ENCODE measurements around the gene MTUS2.
"Not testable (repeated sequence)": the region's sequence is repeated elsewhere in the genome, so short reads cannot be mapped to it uniquely, and the experiment has no call there.

MTUS2 gene

GRCh38 chr13:29324601-29325000 lies 504.5 kb downstream of the MTUS2 start:
- H3K4me3 Mint-ChIP-seq: no peak overlapping the region
- no peak for TF ChIP-seq CTCF (IDR thresholded peaks at IDR 0.05)
- H3K4me1 Mint-ChIP-seq: peaks cover under 1% of the 10 kb centered on the region
- no peak for DNase-seq
- no peaks in the 10 kb centered on the region for H3K36me3 Mint-ChIP-seq (ENCODE audit: low read depth)
- H3K27ac Mint-ChIP-seq: no peak overlapping the region
- peaks cover 27% of the 10 kb centered on the region for H3K9me3 Mint-ChIP-seq
- peaks cover 6% of the 10 kb centered on the region for H3K27me3 Mint-ChIP-seq (ENCODE audit: low read depth, poor library complexity)

GRCh38 chr13:29328501-29328900 lies 508.4 kb downstream of the MTUS2 start:
- H3K27me3 Mint-ChIP-seq (ENCODE audit: low read depth, poor library complexity): peaks cover 3% of the 10 kb centered on the region
- no peak for TF ChIP-seq CTCF (IDR thresholded peaks at IDR 0.05)
- no peak overlapping the region for H3K4me3 Mint-ChIP-seq
- no peak overlapping the region for H3K27ac Mint-ChIP-seq
- peaks cover 37% of the 10 kb centered on the region for H3K9me3 Mint-ChIP-seq
- no peak for DNase-seq
- peaks cover 3% of the 10 kb centered on the region for H3K36me3 Mint-ChIP-seq (ENCODE audit: low read depth)
- no peaks in the 10 kb centered on the region for H3K4me1 Mint-ChIP-seq

GRCh38 chr13:29336356-29336755 lies 516.2 kb downstream of the MTUS2 start:
- TF ChIP-seq CTCF (IDR thresholded peaks at IDR 0.05): no peak
- Mint-ChIP-seq H3K27ac (no peak overlapping the region), H3K36me3 (ENCODE audit: low read depth) (peaks cover 5% of the 10 kb centered on the region), H3K27me3 (ENCODE audit: low read depth, poor library complexity) (peaks cover 3% of the 10 kb centered on the region), H3K9me3 (peaks cover 67% of the 10 kb centered on the region), H3K4me3 (no peak overlapping the region), H3K4me1 (no peaks in the 10 kb centered on the region)
- DNase-seq: no peak

- DNase-seq: no peak
- Mint-ChIP-seq H3K27me3 (ENCODE audit: low read depth, poor library complexity) (peaks cover 8% of the 10 kb centered on the region), H3K36me3 (ENCODE audit: low read depth) (no peaks in the 10 kb centered on the region), H3K4me3 (no peak overlapping the region), H3K4me1 (no peaks in the 10 kb centered on the region), H3K27ac (no peak overlapping the region), H3K9me3 (peaks cover 61% of the 10 kb centered on the region)
- TF ChIP-seq CTCF (IDR thresholded peaks at IDR 0.05): no peak
These were observed 519.5 kb downstream of the MTUS2 start for GRCh38 chr13:29339386-29340272.

- not testable (repeated sequence) for H3K36me3 Mint-ChIP-seq (ENCODE audit: low read depth); H3K4me3 Mint-ChIP-seq; H3K4me1 Mint-ChIP-seq; DNase-seq; H3K27ac Mint-ChIP-seq
- Mint-ChIP-seq H3K9me3 (peaks cover 50% of the 10 kb centered on the region), H3K27me3 (ENCODE audit: low read depth, poor library complexity) (peaks cover 11% of the 10 kb centered on the region)
These were observed 525.9 kb downstream of the MTUS2 start for GRCh38 chr13:29345860-29346582.

- H3K27ac Mint-ChIP-seq: no peak overlapping the region
- H3K27me3 Mint-ChIP-seq (ENCODE audit: low read depth, poor library complexity): peaks cover 20% of the 10 kb centered on the region
- H3K36me3 Mint-ChIP-seq (ENCODE audit: low read depth): no peaks in the 10 kb centered on the region
- TF ChIP-seq CTCF (IDR thresholded peaks at IDR 0.05): no peak
- no peak overlapping the region for H3K4me3 Mint-ChIP-seq
- H3K9me3 Mint-ChIP-seq: peaks cover 11% of the 10 kb centered on the region
- DNase-seq: no peak
- peaks cover 17% of the 10 kb centered on the region for H3K4me1 Mint-ChIP-seq
These were observed 534.9 kb downstream of the MTUS2 start for GRCh38 chr13:29355029-29355428.
